ENCODE data around the gene IGFBPL1. TPM values are rescaled to one million over a fixed set of nuclear protein-coding genes. Genes with fewer than 3 reads are reported as not detected.
"Not testable (repeated sequence)": the region's sequence is repeated elsewhere in the genome, so short reads cannot be mapped to it uniquely, and the experiment has no call there.

IGFBPL1 gene
- total RNA-seq, 1 donor from 2014 or later: not detected

DNA sequence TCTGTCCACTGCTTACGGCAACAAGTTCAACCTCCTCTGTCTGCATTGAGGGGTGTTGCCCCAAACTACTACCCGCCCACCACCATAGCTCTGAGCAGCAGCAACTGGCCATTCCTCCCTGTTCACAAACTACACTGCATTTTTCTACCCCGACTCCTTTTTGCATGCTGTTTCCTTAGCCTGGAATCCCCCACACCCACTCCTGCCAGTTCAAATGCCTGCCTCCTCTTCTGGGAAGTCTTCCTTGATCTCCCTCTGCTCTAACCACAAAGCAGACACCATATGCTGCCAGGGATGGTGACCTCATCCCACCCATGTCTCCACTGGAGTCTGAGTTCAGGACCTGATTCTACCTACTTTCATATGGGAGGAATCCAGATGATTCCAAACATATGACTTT, 18.5 kb downstream of the IGFBPL1 start:
- H3K36me3 Mint-ChIP-seq (ENCODE audit: low read depth): no peaks in the 10 kb centered on the region
- peaks cover 11% of the 10 kb centered on the region for H3K27me3 Mint-ChIP-seq (ENCODE audit: insufficient read depth)
- H3K27ac Mint-ChIP-seq: no peak overlapping the region
- no peaks in the 10 kb centered on the region for H3K4me1 Mint-ChIP-seq (ENCODE audit: low read depth)
- no peak overlapping the region for H3K4me3 Mint-ChIP-seq
- no peak for DNase-seq (ENCODE audit: low spot score)
- no peaks in the 10 kb centered on the region for H3K9me3 Mint-ChIP-seq
- intact Hi-C loops (cut with micrococcal nuclease): loop anchor here (5.0 kb wide), 1 partner anchor 57 kb away; no protein-coding TSS in a partner anchor

DNA sequence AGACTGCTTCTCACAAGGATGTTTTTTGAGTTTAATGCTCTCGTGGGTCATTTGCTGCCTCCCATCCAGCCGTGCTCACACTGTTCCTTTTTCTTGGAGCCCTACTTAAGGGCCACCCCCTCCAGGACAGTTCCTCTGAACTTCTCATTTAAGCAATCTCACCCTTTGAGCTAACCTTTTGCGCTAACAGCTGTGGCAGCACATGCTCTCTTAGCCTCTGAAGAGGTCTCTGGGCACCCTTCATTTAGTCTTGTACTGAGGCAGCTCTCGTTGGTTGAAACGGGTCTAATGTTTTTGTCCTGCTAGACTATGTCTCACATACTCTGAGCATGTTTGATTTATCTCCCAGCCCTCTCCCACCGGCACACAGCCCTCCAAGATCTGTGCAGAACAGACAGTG, 19.9 kb downstream of the IGFBPL1 start:
- peaks cover 9% of the 10 kb centered on the region for H3K27me3 Mint-ChIP-seq (ENCODE audit: insufficient read depth)
- intact Hi-C loops (cut with micrococcal nuclease): no loop called here
- H3K4me3 Mint-ChIP-seq: no peak overlapping the region

DNA sequence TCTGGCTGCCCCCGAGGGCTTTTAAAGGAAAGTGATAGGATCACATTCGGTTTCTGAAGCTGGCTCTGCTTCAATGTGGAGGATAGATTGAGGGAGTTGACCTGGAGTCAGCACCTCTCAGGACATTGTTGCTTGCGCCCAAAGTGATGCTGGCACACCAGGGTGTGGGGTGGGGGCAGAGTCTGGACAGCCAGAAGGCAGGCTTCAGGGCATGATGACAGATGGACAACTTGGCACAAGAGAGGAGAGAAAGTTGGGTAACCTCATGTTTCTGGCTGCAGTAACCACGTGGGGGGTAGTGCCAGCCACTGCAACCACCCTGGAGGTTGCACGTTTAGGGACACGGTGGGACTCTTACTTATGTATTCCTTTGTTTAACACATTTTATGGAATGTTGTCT, 22.3 kb downstream of the IGFBPL1 start:
- Mint-ChIP-seq H3K9me3 (no peaks in the 10 kb centered on the region), H3K4me1 (ENCODE audit: low read depth) (no peaks in the 10 kb centered on the region), H3K36me3 (ENCODE audit: low read depth) (peaks cover 2% of the 10 kb centered on the region), H3K27ac (no peak overlapping the region), H3K4me3 (no peak overlapping the region), H3K27me3 (ENCODE audit: insufficient read depth) (peaks cover 4% of the 10 kb centered on the region)
- intact Hi-C loops (cut with micrococcal nuclease): loop anchor here (2.0 kb wide), 1 partner anchor 489 kb away; no protein-coding TSS in a partner anchor
- DNase-seq (ENCODE audit: low spot score): no peak

More for the DNA sequence above, 19.9 kb downstream of the IGFBPL1 start:
- H3K9me3 Mint-ChIP-seq: no peaks in the 10 kb centered on the region
- H3K36me3 Mint-ChIP-seq (ENCODE audit: low read depth): no peaks in the 10 kb centered on the region
- no peaks in the 10 kb centered on the region for H3K4me1 Mint-ChIP-seq (ENCODE audit: low read depth)
- no peak overlapping the region for H3K27ac Mint-ChIP-seq
- no peak for DNase-seq (ENCODE audit: low spot score)

DNA sequence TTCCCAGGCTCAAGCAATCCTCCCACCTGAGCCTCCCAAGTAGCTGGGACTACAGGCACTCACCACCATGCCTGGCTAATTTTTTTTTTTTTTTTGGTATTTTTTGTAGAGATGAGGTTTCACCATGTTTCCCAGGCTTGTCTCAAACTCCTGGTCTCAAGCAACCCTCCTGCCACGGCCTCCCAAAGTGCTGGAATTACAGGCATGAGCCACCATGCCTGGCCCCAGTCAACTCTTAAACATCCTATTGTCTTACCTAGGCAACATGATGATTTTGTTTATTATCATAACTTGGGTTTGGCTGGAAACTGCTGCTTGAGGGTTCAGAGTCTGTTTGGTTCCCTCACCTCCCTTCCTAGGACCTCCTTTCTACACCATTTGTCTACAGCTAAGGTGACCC, 25.1 kb downstream of the IGFBPL1 start:
- H3K36me3 Mint-ChIP-seq (ENCODE audit: low read depth): peaks cover 11% of the 10 kb centered on the region
- DNase-seq (ENCODE audit: low spot score); H3K4me3 Mint-ChIP-seq; H3K27me3 Mint-ChIP-seq (ENCODE audit: insufficient read depth); intact Hi-C loops (cut with micrococcal nuclease); H3K9me3 Mint-ChIP-seq; H3K4me1 Mint-ChIP-seq (ENCODE audit: low read depth); H3K27ac Mint-ChIP-seq: not testable (repeated sequence)

DNA sequence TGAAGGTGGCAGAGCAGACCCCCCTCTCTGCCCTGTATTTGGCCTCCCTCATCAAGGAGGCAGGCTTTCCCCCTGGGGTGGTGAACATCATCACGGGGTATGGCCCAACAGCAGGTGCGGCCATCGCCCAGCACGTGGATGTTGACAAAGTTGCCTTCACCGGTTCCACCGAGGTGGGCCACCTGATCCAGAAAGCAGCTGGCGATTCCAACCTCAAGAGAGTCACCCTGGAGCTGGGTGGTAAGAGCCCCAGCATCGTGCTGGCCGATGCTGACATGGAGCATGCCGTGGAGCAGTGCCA, 27.9 kb downstream of the IGFBPL1 start:
- Mint-ChIP-seq H3K4me1 (ENCODE audit: low read depth) (peaks cover 11% of the 10 kb centered on the region), H3K9me3 (no peaks in the 10 kb centered on the region), H3K4me3 (no peak overlapping the region), H3K27me3 (ENCODE audit: insufficient read depth) (peaks cover 3% of the 10 kb centered on the region), H3K36me3 (ENCODE audit: low read depth) (peaks cover 14% of the 10 kb centered on the region), H3K27ac (no peak overlapping the region)
- no peak for DNase-seq (ENCODE audit: low spot score)
- intact Hi-C loops (cut with micrococcal nuclease): no loop called here

DNA sequence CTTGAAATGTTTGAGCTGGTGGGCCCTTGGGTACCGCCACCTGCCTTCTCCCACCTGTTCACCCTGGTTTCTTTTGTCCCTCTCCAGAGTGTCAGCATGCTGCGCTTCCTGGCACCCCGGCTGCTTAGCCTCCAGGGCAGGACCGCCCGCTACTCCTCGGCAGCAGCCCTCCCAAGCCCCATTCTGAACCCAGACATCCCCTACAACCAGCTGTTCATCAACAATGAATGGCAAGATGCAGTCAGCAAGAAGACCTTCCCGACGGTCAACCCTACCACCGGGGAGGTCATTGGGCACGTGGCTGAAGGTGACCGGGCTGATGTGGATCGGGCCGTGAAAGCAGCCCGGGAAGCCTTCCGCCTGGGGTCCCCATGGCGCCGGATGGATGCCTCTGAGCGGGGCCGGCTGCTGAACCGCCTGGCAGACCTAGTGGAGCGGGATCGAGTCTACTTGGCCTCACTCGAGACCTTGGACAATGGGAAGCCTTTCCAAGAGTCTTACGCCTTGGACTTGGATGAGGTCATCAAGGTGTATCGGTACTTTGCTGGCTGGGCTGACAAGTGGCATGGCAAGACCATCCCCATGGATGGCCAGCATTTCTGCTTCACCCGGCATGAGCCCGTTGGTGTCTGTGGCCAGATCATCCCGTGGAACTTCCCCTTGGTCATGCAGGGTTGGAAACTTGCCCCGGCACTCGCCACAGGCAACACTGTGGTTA, 28.4 kb downstream of the IGFBPL1 start:
- DNase-seq (ENCODE audit: low spot score): no peak
- no peak overlapping the region for H3K4me3 Mint-ChIP-seq
- H3K4me1 Mint-ChIP-seq (ENCODE audit: low read depth): peaks cover 11% of the 10 kb centered on the region
- intact Hi-C loops (cut with micrococcal nuclease): no loop called here
- peaks cover 14% of the 10 kb centered on the region for H3K36me3 Mint-ChIP-seq (ENCODE audit: low read depth)
- peaks cover 7% of the 10 kb centered on the region for H3K27me3 Mint-ChIP-seq (ENCODE audit: insufficient read depth)
- H3K9me3 Mint-ChIP-seq: no peaks in the 10 kb centered on the region
- no peak overlapping the region for H3K27ac Mint-ChIP-seq

DNA sequence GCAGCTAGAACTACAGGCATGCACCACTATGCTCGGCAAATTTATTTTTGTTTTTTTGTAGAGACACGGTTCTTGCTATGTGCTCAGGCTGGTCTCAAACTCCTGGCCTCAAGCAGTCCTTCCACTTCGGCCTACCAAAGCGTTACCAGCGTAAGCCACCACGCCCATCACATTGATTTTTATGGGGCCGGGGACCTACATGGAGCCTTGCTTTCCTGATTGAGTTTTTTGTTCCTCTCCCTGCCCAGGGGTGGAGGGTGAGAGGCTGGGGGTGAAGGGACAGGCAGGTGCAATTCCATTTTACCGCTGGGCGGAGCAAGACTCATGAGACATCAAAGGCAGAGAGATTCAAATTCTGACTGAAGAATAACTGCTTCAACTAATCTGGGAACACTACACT, 29.8 kb downstream of the IGFBPL1 start:
- no peak for DNase-seq (ENCODE audit: low spot score)
- Mint-ChIP-seq H3K27ac (no peak overlapping the region), H3K27me3 (ENCODE audit: insufficient read depth) (peaks cover 15% of the 10 kb centered on the region), H3K4me3 (no peak overlapping the region), H3K36me3 (ENCODE audit: low read depth) (peaks cover 14% of the 10 kb centered on the region), H3K9me3 (no peaks in the 10 kb centered on the region), H3K4me1 (ENCODE audit: low read depth) (peaks cover 11% of the 10 kb centered on the region)
- intact Hi-C loops (cut with micrococcal nuclease): no loop called here

DNA sequence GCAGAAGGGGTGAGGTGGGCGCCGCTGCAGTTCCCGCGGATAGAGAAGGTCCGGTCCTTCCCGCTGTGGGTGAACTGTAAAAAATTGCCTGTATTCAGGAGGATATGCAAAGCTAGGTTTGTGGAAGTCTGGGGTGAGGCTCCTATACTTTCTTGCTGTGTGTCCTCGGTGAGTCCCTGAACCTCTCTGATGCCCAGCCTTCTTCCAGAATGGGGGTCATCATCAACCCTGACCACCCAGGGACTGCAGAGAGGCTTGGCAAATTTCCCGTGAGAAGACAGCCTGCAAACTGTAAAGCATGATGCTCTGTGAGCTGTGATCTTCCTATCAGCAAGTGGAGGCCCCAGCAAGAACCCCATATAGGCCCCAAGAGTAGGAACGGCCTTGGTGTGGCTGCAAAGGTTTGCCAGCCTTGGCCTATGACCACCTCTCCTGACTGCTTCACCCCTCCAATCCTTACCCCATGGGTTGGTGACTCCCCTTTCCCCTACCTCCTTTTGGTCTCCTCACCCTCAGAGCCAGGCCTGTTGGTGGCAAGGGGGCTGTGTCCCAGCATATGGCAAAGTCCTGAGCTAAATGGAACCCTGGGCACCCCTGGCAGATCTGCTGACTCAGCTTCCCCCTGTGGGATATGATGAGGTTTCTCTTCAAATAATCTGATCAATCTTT, 31.0 kb downstream of the IGFBPL1 start:
- intact Hi-C loops (cut with micrococcal nuclease): loop anchor here (2.0 kb wide), 2 partner anchors 324 to 488 kb away; partner anchors contain the start of genes SHB and SLC25A51
- peaks cover 11% of the 10 kb centered on the region for H3K4me1 Mint-ChIP-seq (ENCODE audit: low read depth)
- peak overlapping the region; percentile 95 for H3K4me3 Mint-ChIP-seq
- H3K27ac Mint-ChIP-seq: peak overlapping the region; percentile 87
- H3K27me3 Mint-ChIP-seq (ENCODE audit: insufficient read depth): peaks cover 15% of the 10 kb centered on the region
- H3K36me3 Mint-ChIP-seq (ENCODE audit: low read depth): peaks cover 14% of the 10 kb centered on the region
- DNase-seq (ENCODE audit: low spot score): no peak
- H3K9me3 Mint-ChIP-seq: no peaks in the 10 kb centered on the region

DNA sequence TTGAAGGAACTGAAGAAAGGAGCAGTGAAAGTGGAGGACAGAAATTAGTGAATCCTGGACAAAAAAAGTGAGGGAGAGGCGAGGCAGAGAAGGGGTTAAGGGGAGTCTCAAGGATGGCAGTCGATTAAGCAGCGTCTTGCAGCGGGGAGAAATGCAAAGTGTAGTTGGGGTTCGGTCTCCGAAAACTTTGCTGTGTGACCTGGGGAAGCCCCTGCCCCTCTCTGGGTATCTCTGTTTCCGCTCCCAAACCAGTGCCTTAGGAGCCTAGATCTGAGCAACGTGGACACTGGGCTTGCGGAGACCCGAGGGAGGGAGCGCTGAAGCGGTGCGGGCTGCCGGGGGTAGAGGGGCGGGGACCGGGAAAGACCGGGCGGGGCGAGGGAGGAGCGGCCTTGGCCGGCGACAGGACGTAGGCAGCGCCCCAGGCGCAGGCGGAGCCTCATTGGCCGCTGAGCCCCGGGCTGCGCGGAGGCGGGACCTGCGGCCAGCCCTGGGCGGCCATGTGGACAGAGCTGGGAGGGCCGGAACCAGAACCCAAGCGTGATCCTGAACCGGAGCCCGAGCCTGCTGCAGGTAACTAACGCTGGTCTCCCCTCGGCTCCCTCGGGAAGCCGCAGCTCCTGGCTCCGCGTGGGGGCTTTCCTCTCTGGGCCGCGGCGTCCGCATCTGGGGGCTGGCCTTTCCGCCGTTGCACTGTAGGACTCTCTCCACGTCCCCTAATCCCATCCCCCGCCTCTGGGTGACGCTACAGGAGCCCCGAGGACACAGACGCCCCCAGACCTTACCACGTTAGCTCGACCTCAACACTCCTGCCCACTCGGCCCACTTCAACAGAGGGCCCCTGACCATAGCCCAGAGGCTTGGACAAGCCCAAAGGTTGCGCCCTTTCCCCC, 31.8 kb downstream of the IGFBPL1 start, which contains the start of gene ALDH1B1:
TSS of gene ALDH1B1 (plus strand) at position 468 of the 893 bp plus-strand sequence. CDS start 3,047 bp downstream, outside the sequence.
- peak; percentile 74 for DNase-seq (ENCODE audit: low spot score)
- Mint-ChIP-seq H3K27ac (peak within 1 kb of the TSS; percentile 87), H3K9me3 (no peaks in the 10 kb centered on the region), H3K27me3 (ENCODE audit: insufficient read depth) (peaks cover 15% of the 10 kb centered on the region), H3K36me3 (ENCODE audit: low read depth) (peaks cover 12% of the 10 kb centered on the region), H3K4me3 (peak within 1 kb of the TSS; percentile 95), H3K4me1 (ENCODE audit: low read depth) (peaks cover 11% of the 10 kb centered on the region)
- intact Hi-C loops (cut with micrococcal nuclease): loop anchor here (2.0 kb wide), 2 partner anchors 324 to 488 kb away; partner anchors contain the start of genes SHB and SLC25A51

DNA sequence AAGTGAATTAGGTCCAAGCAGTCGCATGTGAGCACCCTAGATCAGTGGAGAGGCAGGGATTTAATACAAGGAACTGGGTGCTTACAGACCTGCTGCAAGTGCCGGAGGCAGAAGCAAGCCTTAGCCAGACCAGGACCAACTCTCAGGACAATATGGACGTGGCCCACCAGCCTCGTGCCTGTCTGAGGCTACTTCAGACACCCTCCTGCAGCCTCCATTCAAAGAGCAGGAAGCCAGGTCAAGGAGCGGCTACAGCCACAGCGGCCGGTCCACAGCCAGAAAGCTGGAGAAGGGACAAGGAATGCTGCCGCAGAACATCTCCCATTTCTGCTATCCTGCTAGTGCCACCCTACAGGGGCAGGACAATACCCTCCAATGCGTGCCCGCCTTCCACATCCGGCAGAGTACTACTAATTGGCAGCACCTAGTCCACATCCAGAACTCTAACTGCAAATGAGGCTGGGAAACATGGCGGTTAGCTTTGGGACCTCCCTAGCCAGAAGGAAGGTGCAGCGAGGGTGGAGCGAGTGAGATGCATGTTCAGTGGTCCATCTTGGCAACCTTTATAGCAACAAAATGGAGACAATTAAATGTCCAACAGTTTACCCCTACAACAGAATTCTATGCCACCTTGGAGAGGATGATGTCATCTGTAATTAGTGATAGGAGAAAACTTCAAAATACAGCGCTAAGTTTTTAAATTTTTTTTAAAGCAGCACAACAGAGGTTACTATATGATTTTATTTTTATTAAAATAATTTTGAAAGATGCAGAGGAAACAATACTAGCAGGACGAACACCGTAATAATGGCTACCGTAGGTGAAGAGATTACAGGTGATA, 32.8 kb downstream of the IGFBPL1 start:
- intact Hi-C loops (cut with micrococcal nuclease): loop anchor here (2.0 kb wide), 2 partner anchors 323 to 487 kb away; partner anchors contain the start of genes SHB and SLC25A51
- Mint-ChIP-seq H3K27me3 (ENCODE audit: insufficient read depth) (peaks cover 15% of the 10 kb centered on the region), H3K4me3 (peak overlapping the region; percentile 95), H3K4me1 (ENCODE audit: low read depth) (peaks cover 11% of the 10 kb centered on the region), H3K36me3 (ENCODE audit: low read depth) (peaks cover 9% of the 10 kb centered on the region), H3K27ac (no peak overlapping the region), H3K9me3 (no peaks in the 10 kb centered on the region)
- DNase-seq (ENCODE audit: low spot score): no peak

DNA sequence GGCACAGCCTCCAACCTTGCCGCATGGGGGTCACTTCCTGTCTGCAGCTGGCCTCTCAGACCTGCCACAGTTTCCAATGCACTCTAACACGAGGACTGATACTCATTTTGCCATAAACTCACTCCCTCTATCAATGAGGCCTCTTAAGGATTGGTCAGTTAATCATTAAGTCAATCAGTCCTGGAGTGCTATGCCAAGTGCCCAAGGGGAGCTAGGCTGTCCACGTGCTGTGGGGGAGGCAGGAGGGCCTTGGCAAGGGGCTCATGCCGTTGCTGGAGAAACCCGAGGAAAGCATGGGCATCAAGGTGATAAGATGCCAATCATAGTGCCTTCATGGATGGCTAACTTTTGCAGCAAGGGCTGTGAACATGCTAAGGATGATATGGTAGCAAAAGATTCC, 33.4 kb downstream of the IGFBPL1 start:
- no peak overlapping the region for H3K27ac Mint-ChIP-seq
- peaks cover 11% of the 10 kb centered on the region for H3K4me1 Mint-ChIP-seq (ENCODE audit: low read depth)
- DNase-seq (ENCODE audit: low spot score): no peak
- intact Hi-C loops (cut with micrococcal nuclease): no loop called here
- H3K27me3 Mint-ChIP-seq (ENCODE audit: insufficient read depth): peaks cover 15% of the 10 kb centered on the region
- H3K36me3 Mint-ChIP-seq (ENCODE audit: low read depth): peaks cover 7% of the 10 kb centered on the region
- peak overlapping the region; percentile 68 for H3K4me3 Mint-ChIP-seq
- no peaks in the 10 kb centered on the region for H3K9me3 Mint-ChIP-seq

DNA sequence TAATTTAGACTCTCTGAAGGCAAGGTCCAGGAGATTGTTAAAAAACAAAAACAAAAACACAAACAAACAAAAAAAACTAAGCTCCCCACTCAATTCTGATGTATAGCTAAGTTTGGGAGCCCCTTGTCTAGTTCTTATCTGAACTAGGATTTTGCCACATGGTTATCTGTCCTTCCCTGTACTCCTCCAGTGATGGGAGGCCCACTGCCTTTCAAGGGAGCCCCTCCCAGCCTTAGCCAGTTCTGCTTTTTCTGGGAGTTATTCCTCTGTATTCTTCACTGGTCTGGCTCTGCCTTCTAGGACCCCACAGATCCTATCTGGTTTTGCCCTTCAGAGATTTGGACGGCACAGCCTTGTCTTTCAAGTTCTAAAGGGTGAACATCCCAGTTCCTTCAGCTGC, 33.8 kb downstream of the IGFBPL1 start:
- Mint-ChIP-seq H3K9me3 (no peaks in the 10 kb centered on the region), H3K4me3 (no peak overlapping the region), H3K27me3 (ENCODE audit: insufficient read depth) (peaks cover 15% of the 10 kb centered on the region), H3K4me1 (ENCODE audit: low read depth) (peaks cover 11% of the 10 kb centered on the region), H3K27ac (no peak overlapping the region), H3K36me3 (ENCODE audit: low read depth) (peaks cover 7% of the 10 kb centered on the region)
- no peak for DNase-seq (ENCODE audit: low spot score)
- intact Hi-C loops (cut with micrococcal nuclease): no loop called here

Data from activated T-helper 1 cell treated with anti-CD3 and anti-CD28 coated beads, Interleukin-12 subunit alpha, Interleukin-12 subunit beta, Interleukin-2, Interleukin-4 antibody, amounts not matched to agents 30 ng/mL and 10 ng/mL and 1 ng/mL, durations not matched to agents 14 hours and 24 hours and 36 hours (primary cell).